ENCODE data around the gene ECEL1. TPM values are rescaled to one million over a fixed set of nuclear protein-coding genes. Genes with fewer than 3 reads are reported as not detected.

The ECEL1 gene
- total and polyA plus RNA-seq, 9 of the 15 experiments (the other 6 are each of a cell fraction or from before 2014, with no cell fraction given) = 0.09 TPM; not detected in 8

DNA sequence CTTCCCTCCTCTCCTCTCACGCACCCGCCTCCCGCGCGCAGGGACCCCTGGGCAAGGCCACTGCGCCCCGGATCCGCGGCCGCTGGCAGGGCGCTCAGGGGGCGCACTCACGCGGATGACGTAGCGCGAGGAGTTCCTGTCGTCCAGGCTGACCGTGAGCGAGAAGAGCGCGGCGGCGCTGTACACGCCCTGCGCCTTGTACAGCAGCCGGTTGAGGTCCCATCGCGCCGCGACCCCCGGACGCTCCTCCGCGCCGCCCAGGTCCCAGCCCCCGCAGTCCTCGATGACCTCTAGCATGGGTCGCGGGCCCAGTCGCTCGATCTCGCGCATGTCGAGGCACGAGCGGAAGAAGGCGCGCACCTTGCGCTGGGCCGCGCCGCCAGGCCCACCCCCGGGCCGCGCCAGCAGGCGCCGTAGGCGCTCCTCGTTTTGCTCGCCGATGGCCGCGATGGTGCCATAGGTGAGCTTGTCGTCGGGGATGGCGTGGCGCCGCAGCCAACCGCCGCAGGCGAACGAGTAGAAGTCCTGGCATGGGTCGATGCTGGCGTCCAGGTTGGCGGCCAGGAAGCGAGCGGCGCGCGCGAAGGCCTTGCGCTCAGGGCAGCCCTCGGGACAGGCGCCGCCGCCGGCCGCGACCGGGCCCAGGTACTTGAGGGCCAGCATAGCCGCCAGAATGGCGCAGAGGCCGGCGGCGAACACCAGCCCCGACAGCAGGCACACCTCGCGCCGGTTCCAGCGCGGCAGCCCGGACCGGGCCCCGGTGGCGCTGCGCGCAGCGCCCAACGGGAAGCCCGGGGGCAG, 1.7 kb downstream of the ECEL1 start (continued):
- TF ChIP-seq, protein P1, sequence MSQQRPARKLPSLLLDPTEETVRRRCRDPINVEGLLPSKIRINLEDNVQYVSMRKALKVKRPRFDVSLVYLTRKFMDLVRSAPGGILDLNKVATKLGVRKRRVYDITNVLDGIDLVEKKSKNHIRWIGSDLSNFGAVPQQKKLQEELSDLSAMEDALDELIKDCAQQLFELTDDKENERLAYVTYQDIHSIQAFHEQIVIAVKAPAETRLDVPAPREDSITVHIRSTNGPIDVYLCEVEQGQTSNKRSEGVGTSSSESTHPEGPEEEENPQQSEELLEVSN (IDR thresholded peaks at IDR 0.05; ENCODE audit: borderline replicate concordance in 1 of 2, extremely low read depth in 1 of 2, insufficient read depth in 1 of 2, insufficient read length in 1 of 2, low read depth in 1 of 2, low read length in 1 of 2, poor library complexity in 1 of 2, severe bottlenecking in 1 of 2) = no peak
- TF ChIP-seq CHD4 (IDR thresholded peaks at IDR 0.05; ENCODE audit: insufficient read depth, insufficient replicate concordance, low read depth, low read length, poor library complexity, severe bottlenecking) = no peak
- no peak for TF ChIP-seq ZNF699 (CRISPR knock-in tag; IDR thresholded peaks at IDR 0.05; ENCODE audit: insufficient replicate concordance)
- TF ChIP-seq NR2C1 (IDR thresholded peaks at IDR 0.05) = no peak
- no peak for TF ChIP-seq NR2C1 (tag; IDR thresholded peaks at IDR 0.05)
- no peak for TF ChIP-seq ZBED1 (IDR thresholded peaks at IDR 0.05)
- TF ChIP-seq, protein P2, sequence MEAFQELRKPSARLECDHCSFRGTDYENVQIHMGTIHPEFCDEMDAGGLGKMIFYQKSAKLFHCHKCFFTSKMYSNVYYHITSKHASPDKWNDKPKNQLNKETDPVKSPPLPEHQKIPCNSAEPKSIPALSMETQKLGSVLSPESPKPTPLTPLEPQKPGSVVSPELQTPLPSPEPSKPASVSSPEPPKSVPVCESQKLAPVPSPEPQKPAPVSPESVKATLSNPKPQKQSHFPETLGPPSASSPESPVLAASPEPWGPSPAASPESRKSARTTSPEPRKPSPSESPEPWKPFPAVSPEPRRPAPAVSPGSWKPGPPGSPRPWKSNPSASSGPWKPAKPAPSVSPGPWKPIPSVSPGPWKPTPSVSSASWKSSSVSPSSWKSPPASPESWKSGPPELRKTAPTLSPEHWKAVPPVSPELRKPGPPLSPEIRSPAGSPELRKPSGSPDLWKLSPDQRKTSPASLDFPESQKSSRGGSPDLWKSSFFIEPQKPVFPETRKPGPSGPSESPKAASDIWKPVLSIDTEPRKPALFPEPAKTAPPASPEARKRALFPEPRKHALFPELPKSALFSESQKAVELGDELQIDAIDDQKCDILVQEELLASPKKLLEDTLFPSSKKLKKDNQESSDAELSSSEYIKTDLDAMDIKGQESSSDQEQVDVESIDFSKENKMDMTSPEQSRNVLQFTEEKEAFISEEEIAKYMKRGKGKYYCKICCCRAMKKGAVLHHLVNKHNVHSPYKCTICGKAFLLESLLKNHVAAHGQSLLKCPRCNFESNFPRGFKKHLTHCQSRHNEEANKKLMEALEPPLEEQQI (IDR thresholded peaks at IDR 0.05) = no peak
- TF ChIP-seq ZBTB7A (IDR thresholded peaks at IDR 0.05; ENCODE audit: borderline replicate concordance, control insufficient read depth, low read depth, low read length) = no peak
- TF ChIP-seq HOXB6 (CRISPR knock-in tag; IDR thresholded peaks at IDR 0.05; ENCODE audit: borderline replicate concordance) = no peak
- TF ChIP-seq, protein P3, sequence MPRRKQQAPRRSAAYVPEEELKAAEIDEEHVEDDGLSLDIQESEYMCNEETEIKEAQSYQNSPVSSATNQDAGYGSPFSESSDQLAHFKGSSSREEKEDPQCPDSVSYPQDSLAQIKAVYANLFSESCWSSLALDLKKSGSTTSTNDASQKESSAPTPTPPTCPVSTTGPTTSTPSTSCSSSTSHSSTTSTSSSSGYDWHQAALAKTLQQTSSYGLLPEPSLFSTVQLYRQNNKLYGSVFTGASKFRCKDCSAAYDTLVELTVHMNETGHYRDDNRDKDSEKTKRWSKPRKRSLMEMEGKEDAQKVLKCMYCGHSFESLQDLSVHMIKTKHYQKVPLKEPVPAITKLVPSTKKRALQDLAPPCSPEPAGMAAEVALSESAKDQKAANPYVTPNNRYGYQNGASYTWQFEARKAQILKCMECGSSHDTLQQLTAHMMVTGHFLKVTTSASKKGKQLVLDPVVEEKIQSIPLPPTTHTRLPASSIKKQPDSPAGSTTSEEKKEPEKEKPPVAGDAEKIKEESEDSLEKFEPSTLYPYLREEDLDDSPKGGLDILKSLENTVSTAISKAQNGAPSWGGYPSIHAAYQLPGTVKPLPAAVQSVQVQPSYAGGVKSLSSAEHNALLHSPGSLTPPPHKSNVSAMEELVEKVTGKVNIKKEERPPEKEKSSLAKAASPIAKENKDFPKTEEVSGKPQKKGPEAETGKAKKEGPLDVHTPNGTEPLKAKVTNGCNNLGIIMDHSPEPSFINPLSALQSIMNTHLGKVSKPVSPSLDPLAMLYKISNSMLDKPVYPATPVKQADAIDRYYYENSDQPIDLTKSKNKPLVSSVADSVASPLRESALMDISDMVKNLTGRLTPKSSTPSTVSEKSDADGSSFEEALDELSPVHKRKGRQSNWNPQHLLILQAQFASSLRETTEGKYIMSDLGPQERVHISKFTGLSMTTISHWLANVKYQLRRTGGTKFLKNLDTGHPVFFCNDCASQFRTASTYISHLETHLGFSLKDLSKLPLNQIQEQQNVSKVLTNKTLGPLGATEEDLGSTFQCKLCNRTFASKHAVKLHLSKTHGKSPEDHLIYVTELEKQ (CRISPR knock-in tag; IDR thresholded peaks at IDR 0.05) = no peak
